Keratinocyte (primary cell): ENCODE results near the gene SEMA4D.

Experiments used
- EZH2 ChIP-seq: IDR thresholded peaks from one replicate; pipeline ENCODE4 v1.6.1; 2012; ENCODE audit warnings: inconsistent platforms, mild to moderate bottlenecking, low read length, moderate library complexity
- TF ChIP-seq, protein P1 (sequence below), 3 experiments: IDR thresholded peaks in 1 of 3; conservative IDR thresholded peaks in 1 of 3; optimal IDR thresholded peaks in 1 of 3; 2 replicates in 2 of 3; 3 replicates in 1 of 3; pipeline versions ENCODE3 to v1.5.1; 2011; ENCODE audit warnings: low read length in 3 of 3, mild to moderate bottlenecking in 3 of 3, moderate library complexity in 2 of 3, control low read depth in 1 of 3, inconsistent platforms in 1 of 3; ENCODE audit not compliant: insufficient read depth in 2 of 3; ENCODE audit errors: extremely low read depth in 1 of 3

DNA sequence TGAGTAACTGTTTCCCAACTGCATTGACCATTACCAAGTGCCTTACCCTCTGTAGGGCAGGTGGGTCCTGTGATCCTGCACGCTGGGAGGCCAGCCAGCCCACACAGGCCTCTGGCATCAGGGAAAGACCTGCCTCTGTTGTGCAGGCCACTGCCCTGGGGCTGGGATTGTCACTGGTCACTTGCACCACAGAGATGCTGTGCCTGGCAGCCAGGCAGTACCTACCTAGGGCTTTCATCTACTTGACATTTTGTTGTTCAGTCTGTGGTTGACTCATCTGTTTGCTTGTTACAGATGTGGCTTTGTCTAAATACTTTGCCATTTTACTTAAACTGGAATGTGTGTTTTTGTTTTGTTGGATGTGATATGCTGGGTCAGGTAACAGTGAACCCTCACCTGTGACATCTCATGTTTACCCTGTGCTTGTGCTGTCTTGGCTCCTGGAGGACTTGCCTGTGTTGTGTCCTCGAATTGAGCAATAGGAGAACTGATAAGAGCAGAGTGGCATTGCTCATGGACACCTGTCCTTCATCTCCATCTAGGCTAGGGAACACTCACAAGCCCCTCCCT, 146.8 kb downstream of the SEMA4D start:
- TF ChIP-seq, protein P1, sequence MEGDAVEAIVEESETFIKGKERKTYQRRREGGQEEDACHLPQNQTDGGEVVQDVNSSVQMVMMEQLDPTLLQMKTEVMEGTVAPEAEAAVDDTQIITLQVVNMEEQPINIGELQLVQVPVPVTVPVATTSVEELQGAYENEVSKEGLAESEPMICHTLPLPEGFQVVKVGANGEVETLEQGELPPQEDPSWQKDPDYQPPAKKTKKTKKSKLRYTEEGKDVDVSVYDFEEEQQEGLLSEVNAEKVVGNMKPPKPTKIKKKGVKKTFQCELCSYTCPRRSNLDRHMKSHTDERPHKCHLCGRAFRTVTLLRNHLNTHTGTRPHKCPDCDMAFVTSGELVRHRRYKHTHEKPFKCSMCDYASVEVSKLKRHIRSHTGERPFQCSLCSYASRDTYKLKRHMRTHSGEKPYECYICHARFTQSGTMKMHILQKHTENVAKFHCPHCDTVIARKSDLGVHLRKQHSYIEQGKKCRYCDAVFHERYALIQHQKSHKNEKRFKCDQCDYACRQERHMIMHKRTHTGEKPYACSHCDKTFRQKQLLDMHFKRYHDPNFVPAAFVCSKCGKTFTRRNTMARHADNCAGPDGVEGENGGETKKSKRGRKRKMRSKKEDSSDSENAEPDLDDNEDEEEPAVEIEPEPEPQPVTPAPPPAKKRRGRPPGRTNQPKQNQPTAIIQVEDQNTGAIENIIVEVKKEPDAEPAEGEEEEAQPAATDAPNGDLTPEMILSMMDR (optimal IDR thresholded peaks at IDR 0.05 in 1 of 3, IDR thresholded peaks at IDR 0.05 in 1 of 3, conservative IDR thresholded peaks at IDR 0.05 in 1 of 3; ENCODE audit: extremely low read depth in 1 of 3, insufficient read depth in 2 of 3, low read length in 3 of 3): no peak
- no peak for TF ChIP-seq EZH2
